HepG2 (cell line): ENCODE measurements around the gene PIM3.

Experiments
- ZFP36L1 ChIP-seq: sonication (generic); formaldehyde crosslinking; IDR thresholded peaks from 2 replicates; pipeline ENCODE4 v1.8.0; 2022; ENCODE audit warnings: mild to moderate bottlenecking, missing genetic modification reagents, moderate library complexity
- ZNF143 ChIP-seq: sonication (generic); formaldehyde crosslinking; IDR thresholded peaks from 2 replicates; pipeline ENCODE4 v1.4.0; 2020; ENCODE audit warnings: missing genetic modification reagents
- ZUFSP ChIP-seq: sonication (generic); formaldehyde crosslinking; IDR thresholded peaks from 2 replicates; pipeline ENCODE4 v1.9.0; 2021; ENCODE audit warnings: missing genetic modification reagents, mild to moderate bottlenecking, borderline replicate concordance

GRCh38 chr22:50010676-50011446 lies 50.3 kb downstream of the PIM3 start:
- TF ChIP-seq ZFP36L1 (no peak), ZNF143 (no peak), ZUFSP (CRISPR knock-in tag) (no peak)
